H9 (cell line): ENCODE measurements around the gene TLCD3A. TPM values are rescaled to one million over a fixed set of nuclear protein-coding genes. Genes with fewer than 3 reads are reported as not detected.

Experiments
- DNase-seq: peaks from one replicate; pipeline ENCODE4 v3.0.0-alpha.2; 2017
- H2AFZ ChIP-seq: one replicate; pipeline ENCODE4 v1.6.1; 2013; ENCODE audit warnings: mild to moderate bottlenecking, low read length, control low read depth, moderate library complexity
- H2AK5ac ChIP-seq: 2 replicates; pipeline ENCODE4 v1.6.1; 2013; ENCODE audit warnings: low read length, control low read depth, mixed read lengths; ENCODE audit not compliant: insufficient read length
- H2BK120ac ChIP-seq: one replicate; pipeline ENCODE4 v1.6.1; 2013; ENCODE audit warnings: low read depth, mild to moderate bottlenecking, low read length, control low read depth, inconsistent platforms; ENCODE audit not compliant: poor library complexity, severe bottlenecking
- H2BK12ac ChIP-seq: 2 replicates; pipeline ENCODE4 v1.6.1; 2013; ENCODE audit warnings: low read length, control low read depth, mixed read lengths, low read depth; ENCODE audit not compliant: insufficient read length
- H2BK15ac ChIP-seq: 2 replicates; pipeline ENCODE4 v1.6.1; 2013; ENCODE audit warnings: low read depth, low read length, control low read depth
- H2BK20ac ChIP-seq: one replicate; pipeline ENCODE4 v1.6.1; 2013; ENCODE audit warnings: low read depth, mild to moderate bottlenecking, low read length, control low read depth, inconsistent platforms; ENCODE audit not compliant: poor library complexity, severe bottlenecking
- H2BK5ac ChIP-seq: 2 replicates; pipeline ENCODE4 v1.6.1; 2013; ENCODE audit warnings: low read length, control low read depth, mixed read lengths; ENCODE audit not compliant: insufficient read length
- H3K14ac ChIP-seq: 2 replicates; pipeline ENCODE4 v1.6.1; 2013; ENCODE audit warnings: low read length, control low read depth; ENCODE audit not compliant: insufficient read depth
- H3K18ac ChIP-seq: 2 replicates; pipeline ENCODE4 v1.6.1; 2013; ENCODE audit warnings: low read depth, mild to moderate bottlenecking, mixed read lengths, low read length, control low read depth; ENCODE audit not compliant: insufficient read length
- H3K23ac ChIP-seq: 2 replicates; pipeline ENCODE4 v1.6.1; 2013; ENCODE audit warnings: low read length, control low read depth, mixed read lengths, low read depth; ENCODE audit not compliant: insufficient read length
- H3K23me2 ChIP-seq: 2 replicates; pipeline ENCODE4 v1.6.1; 2013; ENCODE audit warnings: low read depth, mild to moderate bottlenecking, mixed read lengths, low read length, control low read depth; ENCODE audit not compliant: insufficient read length, poor library complexity, severe bottlenecking
- H3K27ac ChIP-seq: 2 replicates; pipeline ENCODE4 v1.5.1; 2013; ENCODE audit warnings: low read length, control low read depth, mixed read lengths, low read depth; ENCODE audit not compliant: insufficient read length
- H3K27me3 ChIP-seq: 2 replicates; pipeline ENCODE4 v1.6.1; 2013; ENCODE audit warnings: low read length, control low read depth, inconsistent platforms; ENCODE audit not compliant: insufficient read depth
- H3K4ac ChIP-seq: 2 replicates; pipeline ENCODE4 v1.6.1; 2013; ENCODE audit warnings: low read depth, mild to moderate bottlenecking, control low read depth, inconsistent platforms, low read length, moderate library complexity
- H3K4me1 ChIP-seq: 2 replicates; pipeline ENCODE4 v1.6.1; 2013; ENCODE audit warnings: low read length, control low read depth, inconsistent platforms; ENCODE audit not compliant: insufficient read depth
- H3K4me2 ChIP-seq: 2 replicates; pipeline ENCODE4 v1.6.1; 2013; ENCODE audit warnings: low read length, control low read depth, mixed read lengths; ENCODE audit not compliant: insufficient read length, insufficient read depth
- H3K56ac ChIP-seq: 2 replicates; pipeline ENCODE4 v1.6.1; 2013; ENCODE audit warnings: low read depth, mild to moderate bottlenecking, mixed read lengths, low read length, control low read depth; ENCODE audit not compliant: insufficient read length
- H3K79me1 ChIP-seq: 2 replicates; pipeline ENCODE4 v1.6.1; 2013; ENCODE audit warnings: low read depth, mild to moderate bottlenecking, moderate library complexity, low read length, control low read depth, inconsistent platforms; ENCODE audit not compliant: insufficient read depth, poor library complexity, severe bottlenecking
- H3K79me2 ChIP-seq: 2 replicates; pipeline ENCODE4 v1.6.1; 2013; ENCODE audit warnings: low read length, control low read depth, inconsistent platforms; ENCODE audit not compliant: insufficient read depth
- H3K9ac ChIP-seq: 2 replicates; pipeline ENCODE4 v1.6.1; 2013; ENCODE audit warnings: low read length, control low read depth, mixed read lengths; ENCODE audit not compliant: insufficient read length; ENCODE audit errors: extremely low read depth
- H3K9me3 ChIP-seq: one replicate; pipeline ENCODE4 v1.6.1; 2013; ENCODE audit warnings: low read depth, low read length, inconsistent platforms; ENCODE audit not compliant: control insufficient read depth
- H3T11ph ChIP-seq: one replicate; pipeline ENCODE4 v1.6.1; 2013; ENCODE audit warnings: mild to moderate bottlenecking, low read length, control low read depth, inconsistent platforms
- H4K20me1 ChIP-seq: one replicate; pipeline ENCODE4 v1.6.1; 2013; ENCODE audit not compliant: control insufficient read depth, insufficient read length, insufficient read depth
- H4K5ac ChIP-seq: 2 replicates; pipeline ENCODE4 v1.6.1; 2013; ENCODE audit warnings: low read depth, mild to moderate bottlenecking, mixed read lengths, low read length, control low read depth; ENCODE audit not compliant: insufficient read length
- H4K8ac ChIP-seq: replicated peaks from 2 replicates; pipeline ENCODE4 v1.6.1; 2013; ENCODE audit warnings: low read length, control low read depth, mixed read lengths, low read depth; ENCODE audit not compliant: insufficient read length
- H4K91ac ChIP-seq: 2 replicates; pipeline ENCODE4 v1.6.1; 2013; ENCODE audit warnings: low read depth, mild to moderate bottlenecking, moderate library complexity, mixed read lengths, low read length, control low read depth; ENCODE audit not compliant: insufficient read length
- H3K27ac Mint-ChIP-seq, 3 experiments: 2 replicates in 2 of 3; 3 replicates in 1 of 3; pipeline ENCODE4 v1.8.0; 2020 to 2021; ENCODE audit warnings: mixed read lengths in 3 of 3, mild to moderate bottlenecking in 1 of 3, moderate library complexity in 1 of 3
- H3K27me3 Mint-ChIP-seq: 2 replicates; pipeline ENCODE4 v1.8.0; 2021; ENCODE audit warnings: low read depth, mild to moderate bottlenecking, moderate library complexity, mixed read lengths
- H3K36me3 Mint-ChIP-seq, 3 experiments: 2 replicates in 2 of 3; 3 replicates in 1 of 3; pipeline ENCODE4 v1.8.0; 2020 to 2021; ENCODE audit warnings: low read depth in 3 of 3, mixed read lengths in 3 of 3; ENCODE audit not compliant: insufficient read depth in 1 of 3
- H3K4me1 Mint-ChIP-seq, 2 experiments: 2 replicates each; pipeline ENCODE4 v1.8.0; 2020; ENCODE audit warnings: mixed read lengths in 2 of 2
- H3K4me3 Mint-ChIP-seq, 2 experiments: 2 replicates in 1 of 2; 3 replicates in 1 of 2; pipeline ENCODE4 v1.8.0; 2020 to 2021; ENCODE audit warnings: mild to moderate bottlenecking in 2 of 2, mixed read lengths in 2 of 2, moderate library complexity in 1 of 2
- H3K9me3 Mint-ChIP-seq, 2 experiments: 2 replicates in 1 of 2; 3 replicates in 1 of 2; pipeline ENCODE4 v1.8.0; 2020; ENCODE audit warnings: mild to moderate bottlenecking in 2 of 2, mixed read lengths in 2 of 2, moderate library complexity in 1 of 2
- CTCF ChIP-seq: fragments of 200-600 bp; sonication (generic); conservative IDR thresholded peaks from 3 replicates; pipeline ENCODE4 v1.8.0; 2021; ENCODE audit warnings: antibody characterized with exemption, mild to moderate bottlenecking
- WGBS: extraction: QIAGEN DNeasy Blood & Tissue Kit; methylation state at CpG from one replicate; pipeline ENCODE4 v1.1.7; 2013; ENCODE audit warnings: missing lambda C conversion rate, low lambda C conversion rate, mixed read lengths; ENCODE audit not compliant: insufficient read length; ENCODE audit errors: extremely low coverage; 5-methylcytosine and 5-hydroxymethylcytosine counted together
- total RNA-seq: library from RNA; stranded (reverse); gene quantifications from 2 replicates; pipeline ENCODE4 v1.2.1, GENCODE V29; 2021

Gene TLCD3A
- total RNA-seq, 1 experiment from 2014 or later, result 29.6 TPM

GRCh38 chr17:705863-706262 lies 26.5 kb upstream of the TLCD3A start:
- H2BK120ac ChIP-seq, result no peak overlapping the region
- H3K56ac ChIP-seq, result no peak overlapping the region
- no peak overlapping the region for H3K27ac Mint-ChIP-seq
- no peaks in the 10 kb centered on the region for H3K27me3 Mint-ChIP-seq
- H3K4ac ChIP-seq, result no peak overlapping the region
- no peak overlapping the region for H4K5ac ChIP-seq
- no peak overlapping the region for H3T11ph ChIP-seq
- H3K4me3 Mint-ChIP-seq, result no peak overlapping the region
- no peaks in the 10 kb centered on the region for H3K79me2 ChIP-seq
- no peak for DNase-seq
- H2AFZ ChIP-seq, result no peak overlapping the region
- no peaks in the 10 kb centered on the region for H3K4me1 Mint-ChIP-seq
- H2AK5ac ChIP-seq, result no peak overlapping the region
- no peak overlapping the region for H3K4me2 ChIP-seq
- H2BK15ac ChIP-seq, result no peak overlapping the region
- H3K18ac ChIP-seq, result no peak overlapping the region
- H3K4me1 ChIP-seq, result no peaks in the 10 kb centered on the region
- no peaks in the 10 kb centered on the region for H3K9me3 ChIP-seq
- H4K20me1 ChIP-seq, result no peaks in the 10 kb centered on the region
- H3K9ac ChIP-seq, result no peak overlapping the region
- H2BK20ac ChIP-seq, result no peak overlapping the region
- H3K23me2 ChIP-seq, result no peaks in the 10 kb centered on the region
- TF ChIP-seq CTCF, result no peak
- no peaks in the 10 kb centered on the region for H3K27me3 ChIP-seq
- H3K36me3 Mint-ChIP-seq, result peaks cover 10 to 35% (median 30%) of the 10 kb centered on the region in 3 experiments; a peak in 6 of 7 replicates
- H3K9me3 Mint-ChIP-seq, result no peaks in the 10 kb centered on the region
- no peak overlapping the region for H2BK12ac ChIP-seq
- H2BK5ac ChIP-seq, result no peak overlapping the region
- H4K91ac ChIP-seq, result no peak overlapping the region
- no peak overlapping the region for H3K23ac ChIP-seq
- H3K14ac ChIP-seq, result no peak overlapping the region
- no peak overlapping the region for H3K27ac ChIP-seq
- H3K79me1 ChIP-seq, result no peaks in the 10 kb centered on the region
- WGBS, result no CpG with 5 or more reads among the region's 6 CpGs
- H4K8ac ChIP-seq, result no peak overlapping the region
